KG1 (cell line): ENCODE data around the gene C2CD2.

Source experiments
- DNase-seq: peaks from one replicate; lab custom pipeline; 2025; lab: John Stamatoyannopoulos, UW

C2CD2 gene

DNA sequence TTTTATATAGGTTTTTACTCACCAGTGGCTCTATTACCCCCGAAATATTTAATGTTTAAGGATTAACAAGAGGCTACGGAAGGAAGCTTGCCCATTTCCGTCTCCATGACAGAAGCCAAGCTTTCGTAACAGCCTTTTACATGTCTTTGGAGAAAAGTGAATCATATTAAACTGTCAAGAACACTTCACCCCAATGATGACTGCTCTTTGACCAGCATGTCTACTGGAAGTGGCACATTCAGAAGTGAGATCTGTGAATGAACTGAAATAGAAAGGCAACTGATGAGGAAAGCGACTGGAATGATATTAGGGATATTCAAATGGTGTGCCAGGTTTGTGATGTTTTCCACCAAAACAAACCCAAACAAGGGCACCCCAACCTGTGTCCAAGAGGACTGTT lies 66.2 kb downstream of the C2CD2 start:
- no peak for DNase-seq

GRCh38 chr21:41886328-41886727 lies 67.5 kb downstream of the C2CD2 start:
- DNase-seq: no peak

DNA sequence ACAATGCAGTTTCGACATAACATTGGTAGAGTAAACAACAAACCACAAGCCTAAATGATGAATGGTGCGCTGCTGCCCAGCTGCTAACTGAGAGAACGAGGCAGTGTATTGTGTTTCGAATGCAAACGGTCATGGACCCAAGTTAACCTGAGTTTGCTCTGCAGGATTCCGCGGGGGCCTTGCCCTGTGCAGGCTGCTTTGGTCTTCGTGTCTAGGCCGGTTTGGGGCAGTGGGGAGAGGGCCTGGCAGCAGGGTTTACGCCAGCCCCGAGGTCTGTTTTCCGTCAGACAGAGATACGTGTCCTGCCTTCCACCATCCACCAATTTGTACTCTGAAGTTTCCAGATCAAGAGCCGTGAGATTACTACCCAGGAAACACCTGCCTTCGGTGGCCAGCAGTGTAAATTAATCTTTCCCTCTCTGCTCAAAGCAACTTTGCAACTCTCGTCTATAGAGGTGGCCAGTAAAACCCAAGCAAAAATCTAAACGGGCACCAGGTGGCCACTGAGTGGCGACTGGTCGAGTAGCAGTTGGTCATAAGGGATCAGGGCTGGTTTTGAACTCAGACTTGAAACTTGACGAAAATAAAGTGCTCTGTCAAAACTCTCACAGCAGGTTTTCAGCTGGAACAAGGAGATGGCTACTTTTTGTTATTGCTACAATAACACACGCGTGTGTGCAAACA lies 68.3 kb downstream of the C2CD2 start:
- DNase-seq: no peak

DNA sequence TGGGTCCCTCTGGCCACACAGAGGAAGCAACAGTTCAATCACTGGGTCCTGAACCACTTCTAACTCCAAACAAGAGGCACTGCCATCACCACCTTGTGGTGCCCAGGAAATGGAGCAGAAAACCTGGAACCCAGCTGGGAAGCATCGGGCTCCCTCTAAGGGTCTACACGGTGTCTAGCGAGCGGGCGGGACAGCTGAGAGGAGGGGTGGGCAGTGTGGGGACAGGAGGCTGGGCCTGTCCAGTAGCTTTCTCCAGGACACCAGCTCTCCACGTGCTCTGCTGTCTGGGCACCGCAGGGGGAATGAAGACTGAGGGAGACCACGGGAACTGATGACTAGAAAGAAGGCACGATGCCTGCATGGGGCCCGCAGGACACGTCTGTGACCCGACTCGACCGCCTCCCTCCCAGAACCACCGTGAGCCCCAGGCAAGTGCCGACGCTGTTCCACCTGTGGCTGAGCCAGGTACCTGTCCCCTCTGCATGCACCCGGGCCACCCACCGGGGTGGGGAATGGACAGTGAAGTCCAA lies 69.3 kb downstream of the C2CD2 start:
- no peak for DNase-seq

GRCh38 chr21:41883582-41883981 lies 70.2 kb downstream of the C2CD2 start:
- DNase-seq: no peak

- DNase-seq: no peak
These were observed 72.8 kb downstream of the C2CD2 start for GRCh38 chr21:41881051-41881450.

DNA sequence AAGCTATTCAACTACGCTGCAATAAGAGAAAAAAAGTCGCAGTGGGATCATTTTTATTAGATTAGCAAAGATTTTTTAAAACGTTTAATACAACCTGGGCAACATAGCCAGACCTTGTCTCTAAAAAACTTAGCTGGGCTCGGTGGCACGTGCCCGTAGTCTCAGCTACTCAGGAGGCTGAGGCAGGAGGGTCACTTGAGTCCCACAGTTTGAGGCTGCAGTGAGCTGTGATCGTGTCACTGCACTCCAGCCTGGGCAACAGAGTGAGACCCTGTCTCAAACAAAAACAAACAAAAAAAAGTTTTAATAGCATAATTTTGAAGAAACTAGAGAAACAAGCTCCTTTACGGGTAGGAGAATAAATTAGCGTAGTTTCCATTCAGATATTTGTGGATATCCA lies 73.7 kb downstream of the C2CD2 start:
- DNase-seq: no peak

DNA sequence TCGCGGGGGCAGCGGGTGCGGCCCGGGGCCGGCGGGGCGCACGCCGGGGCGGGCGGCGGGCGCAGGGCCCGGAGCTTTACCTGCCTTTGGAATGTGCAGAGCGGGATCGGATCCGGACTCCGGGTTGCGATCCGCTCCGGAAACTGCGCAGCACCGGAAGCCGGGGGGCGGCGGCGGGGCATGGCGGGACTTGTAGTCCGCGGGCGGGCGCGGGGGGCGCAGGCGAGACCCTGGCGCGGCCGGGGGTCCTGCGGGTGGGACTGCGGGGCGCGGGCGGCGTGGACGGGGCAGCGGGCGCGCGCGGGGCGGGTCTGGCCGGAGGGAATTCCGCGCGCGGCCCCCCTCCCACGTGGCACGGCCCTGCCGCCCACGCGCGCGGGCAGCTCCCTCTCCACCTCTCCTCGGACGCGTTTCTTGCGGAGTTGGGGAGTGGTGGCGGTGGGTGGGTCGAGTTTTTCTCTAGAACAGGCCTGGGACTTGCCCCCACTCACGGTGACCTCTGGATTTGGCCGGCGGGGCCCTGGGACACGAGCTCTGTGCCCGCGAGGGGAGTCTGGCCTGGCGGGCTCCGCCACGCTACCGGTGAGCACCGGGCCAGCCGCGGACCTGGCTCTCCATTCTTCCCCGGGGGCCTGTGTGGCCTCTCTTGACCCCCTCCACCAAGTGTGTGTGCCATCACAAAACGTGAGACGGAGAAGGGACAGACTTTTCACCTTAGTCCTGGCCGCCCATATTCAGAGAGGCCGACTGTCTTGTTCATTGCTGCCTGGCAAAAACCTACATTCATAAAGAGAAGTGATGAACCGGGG lies 74.4 kb downstream of the C2CD2 start, which contains the start of gene PRDM15:
Gene PRDM15, minus strand, starts transcription at position 155 of the 809 bp plus-strand sequence. CDS start 18,981 bp downstream, outside the sequence.
- DNase-seq: peak; percentile 69

GRCh38 chr21:41878831-41879189 lies 75.0 kb downstream of the C2CD2 start:
- DNase-seq: no peak

- DNase-seq: peak; percentile 51
These were observed 75.7 kb downstream of the C2CD2 start for GRCh38 chr21:41877901-41878830.

DNA sequence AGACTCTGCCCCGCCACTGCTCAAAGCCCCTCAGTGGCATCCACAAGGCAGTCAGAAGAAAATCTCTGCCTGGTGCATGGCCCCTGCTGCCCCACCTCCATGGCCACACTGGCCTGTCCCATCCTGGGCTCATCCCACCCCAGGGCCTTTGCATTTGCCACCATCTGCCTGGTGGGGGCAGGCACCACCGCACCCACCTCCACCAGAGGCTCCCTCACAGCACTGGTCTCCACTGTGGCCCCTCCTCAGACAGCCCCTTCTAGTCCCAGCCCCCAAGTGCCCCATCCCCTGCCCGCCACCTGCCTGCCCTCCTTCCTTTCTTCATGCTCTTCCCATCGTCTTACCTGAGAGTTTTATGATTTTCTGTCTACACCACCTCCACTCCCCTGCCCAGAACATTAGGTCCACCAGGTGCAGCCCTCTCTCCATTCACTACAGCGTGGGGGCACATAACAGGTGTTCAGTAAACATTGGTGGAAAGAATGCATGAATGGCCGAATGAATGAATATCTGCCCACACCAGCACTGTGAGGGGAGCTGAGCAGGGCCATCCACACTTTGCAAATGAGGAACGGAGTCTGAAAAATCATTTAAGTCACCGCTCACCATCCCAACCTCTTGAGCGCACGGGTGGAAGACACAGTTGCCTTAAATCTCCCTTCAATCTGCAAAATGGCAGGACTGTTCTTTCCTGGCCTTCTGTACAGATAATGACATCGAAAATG lies 76.7 kb downstream of the C2CD2 start:
- no peak for DNase-seq

- DNase-seq: no peak
These were observed 77.4 kb downstream of the C2CD2 start for GRCh38 chr21:41876396-41876795.

DNA sequence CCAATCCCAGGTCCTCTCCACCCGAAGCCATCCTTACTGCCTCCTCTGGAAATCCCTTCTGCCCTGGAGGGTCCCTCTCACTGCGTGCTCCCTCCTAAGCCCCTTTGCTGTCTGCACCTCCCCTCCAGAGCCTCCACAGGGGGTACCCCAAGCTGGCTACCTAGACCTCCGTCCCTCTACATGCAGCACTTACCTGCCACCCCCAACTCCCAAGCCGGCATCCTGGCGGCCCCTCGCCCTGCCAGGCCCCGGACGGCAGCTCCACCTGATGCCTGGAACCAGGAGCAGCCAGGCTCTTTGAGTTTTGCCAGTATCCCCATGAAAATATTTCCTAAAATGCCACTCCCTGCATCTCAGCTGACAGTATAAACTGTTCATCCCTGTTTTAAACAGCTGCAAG lies 78.7 kb downstream of the C2CD2 start:
- no peak for DNase-seq

- no peak for DNase-seq
These were observed 79.2 kb downstream of the C2CD2 start for GRCh38 chr21:41874611-41875010.

GRCh38 chr21:41873426-41873825 lies 80.4 kb downstream of the C2CD2 start:
- no peak for DNase-seq

GRCh38 chr21:41873005-41873404 lies 80.8 kb downstream of the C2CD2 start:
- no peak for DNase-seq

DNA sequence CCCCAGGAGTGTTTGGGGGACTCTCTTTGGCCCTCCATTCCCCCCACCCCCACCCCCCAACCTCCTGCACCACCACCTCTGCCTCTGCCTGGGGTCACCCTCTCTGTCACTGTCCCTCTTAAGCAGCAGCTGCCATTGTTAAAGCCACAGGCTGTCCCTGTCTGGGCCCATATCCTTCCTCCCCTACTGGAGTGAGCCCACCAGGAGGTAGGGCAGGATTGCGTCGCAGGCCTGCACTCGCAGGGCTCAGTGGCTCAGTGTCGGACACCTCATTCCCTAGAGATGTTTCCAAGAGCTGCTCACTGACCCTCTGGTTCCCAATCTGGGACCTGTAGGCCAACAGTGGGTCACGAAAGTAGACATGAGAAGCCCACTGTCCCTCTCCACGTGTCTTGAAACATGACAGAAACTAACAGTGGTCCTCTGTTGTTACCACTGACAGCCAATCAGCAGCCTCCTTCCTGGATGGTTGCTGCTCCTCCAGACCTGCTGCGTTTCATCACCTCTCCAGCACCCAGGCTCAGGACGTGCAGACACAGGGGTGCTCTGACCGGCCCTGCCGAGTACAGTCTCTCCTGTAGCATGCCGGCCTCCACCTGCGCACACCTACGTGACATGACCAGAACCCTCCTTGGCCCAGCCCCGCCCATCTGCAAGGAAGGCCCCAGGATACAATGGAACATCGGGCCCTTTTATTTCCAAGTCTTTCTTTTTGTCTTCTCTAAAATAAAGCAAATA lies 82.4 kb downstream of the C2CD2 start:
- DNase-seq: no peak

- no peak for DNase-seq
These were observed 84.0 kb downstream of the C2CD2 start for GRCh38 chr21:41869771-41870170.

GRCh38 chr21:41868062-41868710 lies 85.6 kb downstream of the C2CD2 start:
- no peak for DNase-seq

- no peak for DNase-seq
These were observed 86.5 kb downstream of the C2CD2 start for GRCh38 chr21:41867313-41867712.
